DND-41 (cell line): Measurements from ENCODE around the gene TTK.
"Not testable (repeated sequence)": the region's sequence is repeated elsewhere in the genome, so short reads cannot be mapped to it uniquely, and the experiment has no call there.

Experiments used
- EZH2 ChIP-seq: IDR thresholded peaks from 3 replicates; pipeline ENCODE4 v1.6.1; 2012; ENCODE audit warnings: borderline replicate concordance, low read depth, mild to moderate bottlenecking, moderate library complexity, low read length, inconsistent platforms; ENCODE audit not compliant: severe bottlenecking
- TF ChIP-seq, protein P1 (sequence below): IDR thresholded peaks from 2 replicates; pipeline ENCODE4 v1.5.1; 2012; ENCODE audit warnings: borderline replicate concordance, low read length, moderate library complexity, mild to moderate bottlenecking; ENCODE audit not compliant: poor library complexity, severe bottlenecking; ENCODE audit errors: extremely low read depth

GRCh38 chr6:80070431-80070830 lies 66.0 kb downstream of the TTK start:
- TF ChIP-seq, protein P1, sequence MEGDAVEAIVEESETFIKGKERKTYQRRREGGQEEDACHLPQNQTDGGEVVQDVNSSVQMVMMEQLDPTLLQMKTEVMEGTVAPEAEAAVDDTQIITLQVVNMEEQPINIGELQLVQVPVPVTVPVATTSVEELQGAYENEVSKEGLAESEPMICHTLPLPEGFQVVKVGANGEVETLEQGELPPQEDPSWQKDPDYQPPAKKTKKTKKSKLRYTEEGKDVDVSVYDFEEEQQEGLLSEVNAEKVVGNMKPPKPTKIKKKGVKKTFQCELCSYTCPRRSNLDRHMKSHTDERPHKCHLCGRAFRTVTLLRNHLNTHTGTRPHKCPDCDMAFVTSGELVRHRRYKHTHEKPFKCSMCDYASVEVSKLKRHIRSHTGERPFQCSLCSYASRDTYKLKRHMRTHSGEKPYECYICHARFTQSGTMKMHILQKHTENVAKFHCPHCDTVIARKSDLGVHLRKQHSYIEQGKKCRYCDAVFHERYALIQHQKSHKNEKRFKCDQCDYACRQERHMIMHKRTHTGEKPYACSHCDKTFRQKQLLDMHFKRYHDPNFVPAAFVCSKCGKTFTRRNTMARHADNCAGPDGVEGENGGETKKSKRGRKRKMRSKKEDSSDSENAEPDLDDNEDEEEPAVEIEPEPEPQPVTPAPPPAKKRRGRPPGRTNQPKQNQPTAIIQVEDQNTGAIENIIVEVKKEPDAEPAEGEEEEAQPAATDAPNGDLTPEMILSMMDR: not testable (repeated sequence)
- TF ChIP-seq EZH2: not testable (repeated sequence)
